HepG2 (cell line): Measurements from ENCODE around the gene CCDC106. TPM values are rescaled to one million over a fixed set of nuclear protein-coding genes. Genes with fewer than 3 reads are reported as not detected.

Experiments
- AKNA ChIP-seq: sonication (generic); formaldehyde crosslinking; IDR thresholded peaks from 2 replicates; pipeline ENCODE4 v1.4.0; 2020; ENCODE audit warnings: missing genetic modification reagents, borderline replicate concordance
- ATM ChIP-seq: fragments of 450-650 bp; IDR thresholded peaks from 2 replicates; pipeline ENCODE4 v1.7.1; 2017; ENCODE audit warnings: mild to moderate bottlenecking, borderline replicate concordance
- ISX ChIP-seq: sonication (generic); formaldehyde crosslinking; conservative IDR thresholded peaks from 2 replicates; pipeline ENCODE4 v1.5.0; 2020; ENCODE audit warnings: missing genetic modification reagents
- KDM1A ChIP-seq: IDR thresholded peaks from 2 replicates; pipeline ENCODE4 v1.6.1; 2016; ENCODE audit warnings: missing compliant biosample characterization
- MIXL1 ChIP-seq: IDR thresholded peaks from 2 replicates; pipeline ENCODE4 v1.6.1; 2016
- NFKBIZ ChIP-seq: IDR thresholded peaks from 2 replicates; pipeline ENCODE4 v1.6.1; 2018; ENCODE audit warnings: missing genetic modification reagents, missing compliant biosample characterization
- SP5 ChIP-seq: IDR thresholded peaks from 2 replicates; pipeline ENCODE4 v1.6.1; 2016; ENCODE audit warnings: low read depth, borderline replicate concordance
- THAP8 ChIP-seq: sonication (generic); formaldehyde crosslinking; IDR thresholded peaks from 2 replicates; pipeline ENCODE4 v1.5.1; 2020; ENCODE audit warnings: missing genetic modification reagents, mild to moderate bottlenecking, borderline replicate concordance
- ZFP36L1 ChIP-seq: sonication (generic); formaldehyde crosslinking; IDR thresholded peaks from 2 replicates; pipeline ENCODE4 v1.8.0; 2022; ENCODE audit warnings: mild to moderate bottlenecking, missing genetic modification reagents, moderate library complexity
- ZHX1 ChIP-seq: sonication (generic); formaldehyde crosslinking; IDR thresholded peaks from 2 replicates; pipeline ENCODE4 v1.8.1; 2022; ENCODE audit warnings: low read depth, mild to moderate bottlenecking, missing genetic modification reagents
- ZNF230 ChIP-seq: sonication (generic); formaldehyde crosslinking; IDR thresholded peaks from 2 replicates; pipeline ENCODE4 v1.4.0; 2020; ENCODE audit warnings: mild to moderate bottlenecking, missing genetic modification reagents
- ZNF24 ChIP-seq: fragments of 450-650 bp; IDR thresholded peaks from 2 replicates; pipeline ENCODE4 v1.6.1; 2017; ENCODE audit warnings: antibody characterized with exemption, mild to moderate bottlenecking
- ZNF552 ChIP-seq: sonication (generic); formaldehyde crosslinking; IDR thresholded peaks from 2 replicates; pipeline ENCODE4 v1.9.0; 2022; ENCODE audit warnings: missing genetic modification reagents, mild to moderate bottlenecking, borderline replicate concordance
- ZNF570 ChIP-seq: sonication (generic); formaldehyde crosslinking; IDR thresholded peaks from 2 replicates; pipeline ENCODE4 v1.4.0; 2020; ENCODE audit warnings: mild to moderate bottlenecking, missing genetic modification reagents, borderline replicate concordance
- ZNF660 ChIP-seq: sonication (generic); formaldehyde crosslinking; IDR thresholded peaks from 2 replicates; pipeline ENCODE4 v1.5.1; 2020; ENCODE audit warnings: mild to moderate bottlenecking, low read depth, missing genetic modification reagents, borderline replicate concordance
- ZNF703 ChIP-seq: sonication (generic); formaldehyde crosslinking; IDR thresholded peaks from 2 replicates; pipeline ENCODE4 v1.5.1; 2020; ENCODE audit warnings: missing genetic modification reagents, mild to moderate bottlenecking, moderate library complexity, borderline replicate concordance
- ZNF816 ChIP-seq: sonication (generic); formaldehyde crosslinking; IDR thresholded peaks from 2 replicates; pipeline ENCODE4 v1.8.0; 2022; ENCODE audit warnings: missing genetic modification reagents, mild to moderate bottlenecking, borderline replicate concordance
- polyA plus RNA-seq, 8 experiments: library from polyadenylated mRNA; depleted of rRNA in 3 of 8; stranded (reverse) in 7 of 8; unstranded in 1 of 8; fragments of >200 nt; fragmentation: Illumina TruSeq in 4 of 8; extraction: Trizol in 4 of 8; gene quantifications; 2 replicates each; pipeline versions ENCODE4 v1.2.1 to v1.2.3, GENCODE V29; 2011 to 2016; ENCODE audit warnings: low read depth in 4 of 8, missing spikeins in 1 of 8, mixed read lengths in 1 of 8; ENCODE audit not compliant: insufficient read depth in 1 of 8
- total RNA-seq, 5 experiments: library from RNA; depleted of rRNA; stranded (reverse); fragments of >200 nt; fragmentation: Illumina TruSeq; extraction: Trizol; gene quantifications; 2 replicates each; pipeline ENCODE4 v1.2.3, GENCODE V29; 2016; ENCODE audit warnings: low read depth in 1 of 5

The CCDC106 gene
- total and polyA plus RNA-seq, 2 of the 13 experiments (the other 11 are each of a cell fraction or from before 2014, with no cell fraction given) = 4.7 to 8.8 TPM

- peak; percentile 88 for TF ChIP-seq SP5
- TF ChIP-seq NFKBIZ (CRISPR knock-in tag) = no peak
- no peak; the same call in 1 of the 2 replicates for TF ChIP-seq ZHX1 (CRISPR knock-in tag)
- peak; percentile 20; the same call in 1 of the 2 replicates for TF ChIP-seq THAP8
- no peak for TF ChIP-seq ISX (CRISPR knock-in tag)
- TF ChIP-seq ZNF816 (CRISPR knock-in tag) = no peak
- TF ChIP-seq ZFP36L1 (CRISPR knock-in tag) = no peak
- TF ChIP-seq ZNF552 (CRISPR knock-in tag) = no peak; the same call in 1 of the 2 replicates
- no peak for TF ChIP-seq ATM
- no peak for TF ChIP-seq AKNA
- TF ChIP-seq ZNF703 (CRISPR knock-in tag) = peak; percentile 59; the same call in 1 of the 2 replicates
- TF ChIP-seq ZNF660 (CRISPR knock-in tag) = no peak
- 0 out of 2 replicates have a peak, but pooled peaks have one; percentile 36 for TF ChIP-seq MIXL1
- no peak for TF ChIP-seq ZNF24
- no peak for TF ChIP-seq ZNF570 (CRISPR knock-in tag)
- 0 out of 2 replicates have a peak, but pooled peaks have one; percentile 25 for TF ChIP-seq ZNF230 (CRISPR knock-in tag)
- no peak for TF ChIP-seq KDM1A (CRISPR knock-in tag)
Measured at GRCh38 chr19:55643003-55643886, 4.8 kb upstream of the CCDC106 start, which contains the start of gene ZNF581 (continued).
